Memory B cell (primary cell): ENCODE measurements around the gene ALDH3A1.

Source experiments
- ATAC-seq: fragments of 150-1000 bp; cut with Tn5 transposase; 2 replicates; pipeline ENCODE4 v1.10.0; 2021; ENCODE audit warnings: low read depth, mild to moderate bottlenecking, moderate library complexity
- DNase-seq, 2 donors: peaks; one replicate each; pipeline ENCODE4 v3.0.0; 2022; ENCODE audit warnings: low spot score in 2 of 2
- H3K27ac Mint-ChIP-seq: one replicate; pipeline ENCODE4 v1.8.0; 2022; ENCODE audit warnings: mild to moderate bottlenecking, moderate library complexity, mixed read lengths
- H3K27me3 Mint-ChIP-seq: one replicate; pipeline ENCODE4 v1.8.0; 2022; ENCODE audit warnings: mixed read lengths
- H3K36me3 Mint-ChIP-seq: one replicate; pipeline ENCODE4 v1.8.0; 2022; ENCODE audit warnings: mild to moderate bottlenecking, mixed read lengths
- H3K4me1 Mint-ChIP-seq: one replicate; pipeline ENCODE4 v1.8.0; 2022; ENCODE audit warnings: mixed read lengths
- H3K4me3 Mint-ChIP-seq: one replicate; pipeline ENCODE4 v1.8.0; 2022; ENCODE audit warnings: mild to moderate bottlenecking, moderate library complexity, mixed read lengths
- H3K9me3 Mint-ChIP-seq: one replicate; pipeline ENCODE4 v1.8.0; 2022; ENCODE audit warnings: mixed read lengths

ALDH3A1 gene

DNA sequence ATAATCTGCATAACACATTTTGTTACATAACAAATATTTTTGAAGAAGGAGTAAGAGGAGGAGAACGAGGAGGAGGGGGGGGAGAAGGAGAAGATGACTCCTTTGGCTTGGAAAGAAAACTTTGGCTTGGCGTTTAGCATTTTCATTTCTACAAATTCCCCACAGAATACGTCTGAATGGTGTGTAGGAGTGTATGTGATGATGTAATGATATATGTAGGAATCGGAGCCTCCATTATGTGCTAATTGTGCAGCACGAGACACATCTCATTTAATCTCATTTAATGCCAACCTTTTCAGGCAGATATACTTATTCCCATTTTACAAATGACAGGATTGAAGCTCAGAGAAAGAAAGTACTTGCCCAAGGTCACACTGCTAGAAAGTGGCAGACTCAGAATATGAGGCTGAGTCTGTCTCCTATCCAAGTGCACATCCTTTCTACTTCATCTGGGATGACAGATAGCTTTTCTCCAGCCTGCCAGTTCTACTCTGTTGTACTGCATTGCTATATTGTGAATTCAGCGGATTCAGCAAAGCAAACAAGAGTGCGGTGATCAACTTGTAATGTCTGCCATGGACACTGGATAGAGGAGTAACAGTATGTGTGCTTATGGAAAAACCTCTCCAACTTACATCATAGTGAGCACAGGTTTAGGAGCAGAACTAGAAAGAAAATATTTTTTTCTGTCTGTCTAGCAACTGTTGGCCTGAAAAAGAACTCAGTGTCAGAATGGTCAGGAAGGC lies 21.3 kb downstream of the ALDH3A1 start:
- no peak for DNase-seq
- ATAC-seq: no peak
- no peaks in the 10 kb centered on the region for H3K9me3 Mint-ChIP-seq
- no peak overlapping the region for H3K27ac Mint-ChIP-seq
- no peaks in the 10 kb centered on the region for H3K27me3 Mint-ChIP-seq
- no peaks in the 10 kb centered on the region for H3K36me3 Mint-ChIP-seq
- H3K4me1 Mint-ChIP-seq: peaks cover 9% of the 10 kb centered on the region
- H3K4me3 Mint-ChIP-seq: no peak overlapping the region

DNA sequence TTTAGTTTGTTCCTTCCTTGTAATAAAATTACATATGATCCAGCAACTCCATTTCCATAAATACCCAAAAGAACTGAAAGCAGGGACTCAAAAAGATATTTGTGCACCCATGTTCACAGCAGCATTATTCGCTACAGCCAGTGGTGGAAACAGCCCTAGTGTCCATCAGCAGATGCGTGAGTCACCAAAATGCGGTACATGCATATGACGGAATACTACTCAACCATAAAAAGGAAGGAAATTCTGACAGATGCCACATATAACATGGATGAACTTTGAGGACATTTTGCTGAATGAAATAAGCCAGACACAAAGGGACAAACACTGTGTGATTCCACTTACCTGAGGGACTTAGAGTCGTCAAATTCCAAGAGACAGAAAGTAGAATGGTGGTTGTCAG lies 22.6 kb downstream of the ALDH3A1 start:
- Mint-ChIP-seq H3K27ac (peak overlapping the region; percentile 33), H3K9me3 (no peaks in the 10 kb centered on the region), H3K4me3 (peak overlapping the region; percentile 82), H3K36me3 (no peaks in the 10 kb centered on the region), H3K27me3 (no peaks in the 10 kb centered on the region), H3K4me1 (peaks cover 9% of the 10 kb centered on the region)
- ATAC-seq (no peak), DNase-seq (no peak)

- DNase-seq (peak; percentile 17 to 35), ATAC-seq (peak; percentile 90)
- Mint-ChIP-seq H3K27me3 (peaks cover 3% of the 10 kb centered on the region), H3K9me3 (no peaks in the 10 kb centered on the region), H3K4me1 (peaks cover 9% of the 10 kb centered on the region), H3K4me3 (peak overlapping the region; percentile 82), H3K27ac (peak overlapping the region; percentile 33), H3K36me3 (no peaks in the 10 kb centered on the region)
Measured at GRCh38 chr17:19724501-19725420, 23.3 kb downstream of the ALDH3A1 start.

DNA sequence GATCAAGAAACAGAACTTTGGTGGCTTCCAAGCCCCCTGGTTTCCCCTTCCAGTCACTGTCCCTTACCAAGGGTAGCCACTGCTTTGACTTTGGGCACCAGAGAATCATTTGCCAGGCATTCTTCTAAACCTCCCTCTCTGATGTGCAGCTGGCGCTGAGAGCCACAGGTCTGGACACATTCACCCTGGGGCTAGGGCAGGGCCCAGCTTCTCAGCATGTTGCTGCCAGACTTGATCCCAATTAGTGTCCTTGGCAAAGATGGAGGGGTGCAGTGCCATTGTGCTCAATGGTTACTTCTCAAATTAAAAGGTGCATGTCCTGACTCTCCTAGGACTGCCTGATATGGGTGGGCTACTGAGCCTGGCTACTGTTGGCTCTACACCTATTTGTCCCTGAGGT lies 24.1 kb downstream of the ALDH3A1 start:
- H3K4me3 Mint-ChIP-seq: peak overlapping the region; percentile 64
- H3K27me3 Mint-ChIP-seq: peaks cover 3% of the 10 kb centered on the region
- no peak overlapping the region for H3K27ac Mint-ChIP-seq
- H3K4me1 Mint-ChIP-seq: peaks cover 9% of the 10 kb centered on the region
- no peak for DNase-seq
- no peak for ATAC-seq
- H3K36me3 Mint-ChIP-seq: no peaks in the 10 kb centered on the region
- H3K9me3 Mint-ChIP-seq: no peaks in the 10 kb centered on the region

DNA sequence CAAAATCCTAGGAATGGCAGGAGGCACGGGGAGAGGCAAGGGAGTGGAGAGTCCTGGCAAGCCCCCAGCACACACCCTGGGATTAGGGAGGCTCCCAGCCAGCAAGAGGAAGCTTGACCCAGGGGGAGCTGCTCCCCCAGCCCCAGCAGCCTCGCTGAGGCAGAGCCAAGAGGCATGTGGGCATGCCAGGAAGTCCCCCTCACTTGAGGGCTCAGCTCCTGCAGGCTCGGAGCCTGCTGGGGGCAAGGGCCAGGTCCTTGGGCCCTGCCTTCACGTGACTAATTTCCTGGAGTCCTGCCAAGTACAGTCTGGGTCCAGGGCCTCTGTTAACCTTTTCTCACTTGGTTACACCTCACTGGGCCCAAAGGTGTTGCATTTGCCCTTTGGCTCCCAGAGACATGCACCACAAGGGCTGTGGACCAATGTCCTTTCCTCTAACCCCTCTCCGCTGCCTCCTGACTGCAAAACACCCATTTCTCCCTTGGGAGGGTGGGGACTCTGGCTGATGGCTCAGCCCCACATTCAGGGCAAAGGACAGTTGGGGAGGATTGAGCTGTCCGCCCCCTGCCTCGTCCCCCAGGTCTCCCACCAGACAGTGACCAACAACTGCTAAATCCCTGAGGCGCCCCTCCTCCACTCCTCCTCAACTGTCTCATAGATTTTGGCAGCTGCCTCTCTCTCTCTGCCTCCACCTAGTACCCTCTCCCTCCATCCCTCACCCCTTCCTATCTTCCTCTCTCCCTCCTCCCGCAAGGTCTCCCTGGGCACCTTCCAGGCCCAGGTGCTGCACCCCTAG lies 27.3 kb downstream of the ALDH3A1 start:
- no peak overlapping the region for H3K4me3 Mint-ChIP-seq
- no peak overlapping the region for H3K27ac Mint-ChIP-seq
- no peak for DNase-seq
- no peaks in the 10 kb centered on the region for H3K9me3 Mint-ChIP-seq
- ATAC-seq: no peak
- peaks cover 3% of the 10 kb centered on the region for H3K27me3 Mint-ChIP-seq
- peaks cover 9% of the 10 kb centered on the region for H3K4me1 Mint-ChIP-seq
- H3K36me3 Mint-ChIP-seq: no peaks in the 10 kb centered on the region

DNA sequence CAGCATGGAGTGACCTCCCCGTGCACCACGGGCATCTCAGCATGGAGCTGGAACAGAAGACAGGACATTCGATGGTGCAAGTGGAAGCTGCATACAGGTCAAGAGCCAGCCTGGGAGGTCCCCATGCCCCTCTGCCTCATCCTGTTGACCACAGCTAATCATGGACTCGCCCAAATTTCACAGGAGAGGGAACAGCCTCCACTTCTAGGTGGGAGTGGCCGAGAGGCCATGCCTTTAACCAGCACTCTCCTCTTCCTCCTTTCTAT lies 28.0 kb downstream of the ALDH3A1 start:
- no peaks in the 10 kb centered on the region for H3K36me3 Mint-ChIP-seq

DNA sequence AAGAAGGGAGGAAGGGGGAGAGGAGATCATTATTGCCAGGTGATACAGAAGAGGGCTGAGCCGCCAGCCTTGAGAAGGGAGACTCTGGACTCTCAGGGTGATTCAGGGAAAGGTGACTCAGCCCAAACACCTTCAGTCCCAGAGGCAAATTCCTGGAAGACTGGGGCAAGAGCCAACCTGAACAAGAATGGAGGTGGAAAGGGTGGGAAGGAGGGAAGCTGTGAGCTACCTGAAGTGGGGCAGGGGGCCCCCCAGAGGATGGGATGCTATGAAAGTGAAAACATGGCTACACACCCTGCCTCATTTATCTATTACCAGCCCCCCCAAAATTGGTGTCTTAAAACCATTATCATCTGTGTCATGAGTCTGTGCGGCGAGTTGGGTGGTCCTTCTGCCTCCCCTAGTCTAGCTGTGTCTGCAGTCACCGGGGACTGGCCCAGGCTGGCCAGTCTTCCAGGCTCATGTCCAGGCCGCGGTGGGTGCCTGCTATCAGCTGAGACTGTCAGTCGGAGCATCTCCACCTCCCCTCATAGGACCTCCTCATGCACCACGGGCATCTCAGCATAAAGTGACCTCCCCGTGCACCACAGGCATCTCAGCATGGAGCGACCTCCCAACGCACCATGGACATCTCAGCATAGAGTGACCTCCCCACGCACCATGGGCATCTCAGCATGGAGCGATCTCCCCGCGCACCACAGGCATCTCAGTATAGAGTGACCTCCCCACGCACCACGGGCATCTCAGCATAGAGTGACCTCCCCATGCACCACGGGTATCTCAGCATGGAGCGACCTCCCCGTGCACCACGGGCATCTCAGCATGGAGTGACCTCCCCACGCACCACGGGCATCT lies 28.5 kb downstream of the ALDH3A1 start:
- no peak overlapping the region for H3K27ac Mint-ChIP-seq
- peaks cover 3% of the 10 kb centered on the region for H3K4me1 Mint-ChIP-seq
- peaks cover 3% of the 10 kb centered on the region for H3K27me3 Mint-ChIP-seq
- H3K9me3 Mint-ChIP-seq: no peaks in the 10 kb centered on the region
- no peak for DNase-seq
- no peak overlapping the region for H3K4me3 Mint-ChIP-seq
- ATAC-seq: no peak
- H3K36me3 Mint-ChIP-seq: no peaks in the 10 kb centered on the region

More for the DNA sequence above, 28.0 kb downstream of the ALDH3A1 start:
- DNase-seq (no peak), ATAC-seq (no peak)
- Mint-ChIP-seq H3K9me3 (no peaks in the 10 kb centered on the region), H3K4me3 (no peak overlapping the region), H3K27me3 (peaks cover 3% of the 10 kb centered on the region), H3K4me1 (peaks cover 6% of the 10 kb centered on the region), H3K27ac (no peak overlapping the region)

GRCh38 chr17:19718613-19719354 lies 29.3 kb downstream of the ALDH3A1 start:
- no peaks in the 10 kb centered on the region for H3K4me1 Mint-ChIP-seq
- ATAC-seq (no peak), DNase-seq (no peak)
- no peak overlapping the region for H3K4me3 Mint-ChIP-seq
- no peak overlapping the region for H3K27ac Mint-ChIP-seq
- H3K27me3 Mint-ChIP-seq: peaks cover 3% of the 10 kb centered on the region
- H3K9me3 Mint-ChIP-seq: no peaks in the 10 kb centered on the region
- no peaks in the 10 kb centered on the region for H3K36me3 Mint-ChIP-seq

GRCh38 chr17:19718041-19718612 lies 30.0 kb downstream of the ALDH3A1 start:
- DNase-seq: no peak
- H3K4me1 Mint-ChIP-seq: no peaks in the 10 kb centered on the region
- no peaks in the 10 kb centered on the region for H3K36me3 Mint-ChIP-seq
- ATAC-seq: no peak
- peaks cover 3% of the 10 kb centered on the region for H3K27me3 Mint-ChIP-seq
- no peak overlapping the region for H3K27ac Mint-ChIP-seq
- H3K4me3 Mint-ChIP-seq: no peak overlapping the region
- no peaks in the 10 kb centered on the region for H3K9me3 Mint-ChIP-seq

GRCh38 chr17:19717411-19717908 lies 30.6 kb downstream of the ALDH3A1 start:
- Mint-ChIP-seq H3K27me3 (peaks cover 3% of the 10 kb centered on the region), H3K36me3 (no peaks in the 10 kb centered on the region), H3K4me1 (no peaks in the 10 kb centered on the region), H3K9me3 (no peaks in the 10 kb centered on the region), H3K27ac (no peak overlapping the region), H3K4me3 (no peak overlapping the region)
- DNase-seq (no peak), ATAC-seq (no peak)

- peaks cover 3% of the 10 kb centered on the region for H3K27me3 Mint-ChIP-seq
- ATAC-seq: no peak
- no peaks in the 10 kb centered on the region for H3K36me3 Mint-ChIP-seq
- H3K4me1 Mint-ChIP-seq: no peaks in the 10 kb centered on the region
- no peak overlapping the region for H3K4me3 Mint-ChIP-seq
- H3K9me3 Mint-ChIP-seq: no peaks in the 10 kb centered on the region
- no peak overlapping the region for H3K27ac Mint-ChIP-seq
- no peak for DNase-seq
Measured at GRCh38 chr17:19717031-19717360, 31.1 kb downstream of the ALDH3A1 start.

- no peak for DNase-seq
- Mint-ChIP-seq H3K27me3 (peaks cover 3% of the 10 kb centered on the region), H3K9me3 (no peaks in the 10 kb centered on the region), H3K4me3 (no peak within 1 kb of the TSS), H3K4me1 (no peaks in the 10 kb centered on the region), H3K27ac (no peak within 1 kb of the TSS), H3K36me3 (no peaks in the 10 kb centered on the region)
- no peak for ATAC-seq
Measured at GRCh38 chr17:19716108-19717030, 31.7 kb downstream of the ALDH3A1 start, which contains the start of gene SLC47A2. Gene SLC47A2, minus strand, starts transcription at chr17:19716584. Its CDS starts 29 bp downstream, at chr17:19716555.
